Measurements from ENCODE around the gene SS18.

SS18 gene

GRCh38 chr18:26071725-26072124 lies 18.7 kb downstream of the SS18 start:
- DNase-seq: no peak

- no peak for DNase-seq
These were observed 19.4 kb downstream of the SS18 start for GRCh38 chr18:26071020-26071419.

DNA sequence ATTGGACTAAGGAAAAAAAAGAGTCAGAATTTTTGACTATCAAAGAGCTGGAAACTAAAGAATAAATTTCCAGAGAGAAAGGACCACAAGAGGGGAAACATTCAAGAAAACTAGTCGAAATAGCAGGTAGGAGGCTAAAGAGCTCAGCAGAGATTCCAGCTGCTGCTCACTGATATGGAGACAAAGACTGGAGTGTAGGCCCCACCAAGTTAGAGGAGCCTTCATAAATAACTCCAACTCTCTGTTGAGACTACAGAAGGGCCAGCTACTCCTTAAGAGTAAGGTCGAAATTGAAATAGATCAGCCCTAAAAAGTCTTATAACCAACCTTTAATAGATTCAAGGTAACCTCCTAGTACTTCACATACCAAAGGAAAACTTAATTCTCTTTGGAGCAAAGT lies 31.1 kb downstream of the SS18 start:
- no peak for DNase-seq

DNA sequence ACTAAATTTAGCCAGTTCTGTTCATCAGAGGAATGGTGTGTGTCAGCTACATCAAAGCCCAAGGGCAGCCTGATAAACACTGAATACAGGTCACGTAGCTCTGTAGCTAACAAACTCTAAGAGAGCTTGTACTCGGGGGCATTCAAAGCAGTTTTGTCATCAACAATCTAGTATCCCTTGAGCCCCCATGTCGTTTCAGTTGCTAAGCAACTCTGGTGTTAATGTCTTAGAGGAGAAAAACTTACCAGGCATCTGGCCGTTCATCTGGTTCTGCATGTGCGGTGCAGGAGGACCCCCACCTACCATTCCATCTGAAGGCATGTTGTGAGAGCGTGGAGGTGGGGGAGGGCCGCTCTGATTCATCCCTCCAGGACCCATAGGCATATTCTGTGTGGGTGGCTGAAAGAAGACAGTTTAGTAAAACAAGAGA lies 33.1 kb downstream of the SS18 start:
- peak in 33 of 56 donors; percentile 0 to 69 (median 10) for DNase-seq

DNA sequence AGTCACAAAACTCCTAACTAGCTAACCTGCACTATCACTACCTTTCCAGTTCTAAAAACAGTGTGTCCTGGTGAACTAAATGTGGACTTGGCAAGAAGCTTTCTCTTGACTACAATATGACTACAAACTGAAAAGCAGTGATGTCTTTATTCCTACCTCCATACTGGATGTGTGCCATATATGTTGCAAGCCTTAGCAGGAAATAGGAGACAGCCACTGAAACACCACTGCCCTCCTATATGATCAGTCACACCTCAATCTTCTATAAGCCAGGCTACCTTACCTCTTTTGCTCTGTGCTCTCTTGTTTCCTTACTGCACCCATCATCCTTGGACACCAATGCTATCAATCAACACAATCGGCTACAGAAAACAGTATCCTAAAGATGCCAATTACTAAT lies 34.1 kb downstream of the SS18 start:
- no peak for DNase-seq

- DNase-seq: no peak
These were observed 37.9 kb downstream of the SS18 start for GRCh38 chr18:26052505-26052904.

GRCh38 chr18:26051843-26052242 lies 38.6 kb downstream of the SS18 start:
- DNase-seq: no peak

DNA sequence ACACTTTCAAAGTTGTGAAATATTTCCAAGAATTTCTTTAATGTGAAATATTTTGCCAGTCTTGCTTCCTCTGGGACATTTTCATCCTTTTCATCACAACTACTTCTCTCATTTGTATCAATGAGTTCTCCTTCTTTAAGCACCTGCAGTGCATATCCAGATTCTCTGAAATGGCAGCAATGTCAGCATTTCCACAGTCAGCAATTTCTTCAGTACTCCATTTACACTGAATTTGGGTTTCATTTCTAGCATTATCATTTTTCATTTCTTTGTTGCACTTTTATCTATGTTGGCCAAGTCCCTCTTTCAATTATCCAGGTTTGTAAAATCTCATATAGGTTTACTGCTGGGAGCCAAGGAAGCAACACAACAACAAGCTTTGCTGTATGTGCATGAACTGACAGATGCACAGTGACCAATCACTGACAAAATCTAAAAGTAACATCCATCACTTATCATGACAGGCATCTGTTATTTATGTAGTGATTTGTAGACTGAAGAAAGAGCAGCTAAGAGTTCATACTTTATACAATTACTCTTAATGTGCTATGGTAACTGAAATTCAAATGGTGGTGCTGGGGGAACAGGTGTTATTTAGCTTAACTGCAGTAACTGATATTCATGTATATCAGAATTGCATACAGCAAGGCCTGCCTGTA lies 43.9 kb downstream of the SS18 start:
- DNase-seq: no peak

- no peak for DNase-seq
These were observed 45.6 kb downstream of the SS18 start for GRCh38 chr18:26044807-26045206.

GRCh38 chr18:26040051-26040656 lies 50.3 kb downstream of the SS18 start:
- DNase-seq: no peak

DNA sequence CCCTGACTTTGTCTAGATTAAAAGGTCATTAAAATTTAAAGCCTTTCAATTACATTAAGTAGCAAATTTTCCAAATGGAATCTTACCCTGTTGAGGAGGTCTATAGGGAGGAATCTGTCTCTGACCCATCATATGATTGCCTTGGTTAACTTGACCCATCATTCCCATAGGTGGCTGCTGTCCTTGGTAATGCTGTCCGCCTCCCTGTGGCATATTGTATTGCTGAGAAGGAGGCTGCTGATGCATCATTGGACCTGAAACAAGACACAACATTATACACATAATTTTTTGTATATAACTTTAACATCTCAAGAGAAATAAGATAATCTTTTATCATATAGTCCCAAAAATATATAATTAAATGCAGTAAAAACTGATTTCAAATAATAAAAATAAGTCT lies 51.2 kb downstream of the SS18 start:
- no peak for DNase-seq

- DNase-seq: no peak
These were observed 53.8 kb downstream of the SS18 start for GRCh38 chr18:26036635-26037034.

- DNase-seq: no peak
These were observed 55.4 kb downstream of the SS18 start for GRCh38 chr18:26034850-26035497.

DNA sequence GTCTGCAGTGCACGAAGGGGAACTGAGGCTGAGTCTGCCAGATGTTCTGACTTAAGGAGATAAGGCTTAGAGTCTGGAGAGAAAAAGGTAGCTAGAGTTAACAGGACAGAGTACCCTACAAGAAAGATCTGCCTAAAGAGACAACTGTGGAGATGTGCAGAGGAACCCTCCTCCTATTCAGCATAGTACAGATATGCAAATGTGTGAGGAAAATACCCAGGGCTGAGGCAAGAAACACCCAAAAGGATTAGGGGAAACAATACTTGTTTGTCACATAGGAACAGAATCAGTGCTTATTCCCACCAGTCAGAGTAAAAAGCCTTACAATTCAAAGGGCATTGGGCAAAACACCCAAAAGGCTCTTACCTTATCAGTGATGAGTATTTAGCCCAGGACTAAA lies 67.8 kb downstream of the SS18 start:
- no peak for DNase-seq

GRCh38 chr18:26021061-26021754 lies 69.2 kb downstream of the SS18 start:
- no peak for DNase-seq

GRCh38 chr18:26017929-26018328 lies 72.5 kb downstream of the SS18 start:
- no peak for DNase-seq

DNA sequence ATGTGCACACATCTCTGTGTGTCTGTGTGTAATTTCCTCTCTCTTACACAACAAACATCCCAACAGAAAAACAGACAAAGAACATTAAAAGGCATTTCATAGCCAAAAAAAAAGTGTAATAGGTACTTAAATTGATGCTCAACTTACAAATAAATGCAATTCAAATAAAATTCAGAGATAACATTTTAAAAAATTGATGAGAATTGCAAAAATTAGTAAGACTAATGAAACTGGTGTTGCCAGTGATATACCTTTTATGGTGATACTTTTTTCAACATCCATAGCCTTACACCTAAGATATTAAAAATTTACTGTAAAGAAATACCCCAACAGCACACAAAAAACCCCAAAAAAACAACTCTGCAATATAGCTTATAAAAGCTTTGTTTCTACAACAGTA lies 76.0 kb downstream of the SS18 start:
- DNase-seq: no peak

DNA sequence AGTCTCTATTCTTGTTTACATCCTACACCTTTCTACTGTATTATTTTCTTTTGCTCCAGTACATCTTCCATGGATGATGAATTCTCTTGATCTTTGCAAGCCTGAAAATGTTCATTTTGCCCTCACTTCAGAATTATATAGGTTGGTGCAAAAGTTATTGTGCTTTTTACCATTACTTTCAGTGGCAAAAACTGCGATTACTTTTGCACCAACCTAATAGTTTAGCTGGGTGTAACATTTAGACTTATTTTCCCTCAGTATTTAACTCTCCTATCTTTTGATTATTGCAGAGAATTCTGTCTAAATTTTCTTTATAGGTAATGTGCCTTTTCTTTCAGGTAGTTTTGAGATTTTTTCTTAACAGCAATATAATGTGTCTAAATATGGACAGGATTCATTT lies 81.8 kb downstream of the SS18 start:
- no peak for DNase-seq

GRCh38 chr18:26008096-26008495 lies 82.3 kb downstream of the SS18 start:
- DNase-seq: no peak

GRCh38 chr18:26005950-26006349 lies 84.5 kb downstream of the SS18 start:
- DNase-seq: no peak

- DNase-seq: no peak
These were observed 85.6 kb downstream of the SS18 start for GRCh38 chr18:26004832-26005231.

- no peak for DNase-seq
These were observed 86.6 kb downstream of the SS18 start for GRCh38 chr18:26003817-26004216.
